Osteocyte (in vitro differentiated cells): Measurements from ENCODE around the gene NONO. TPM values are rescaled to one million over a fixed set of nuclear protein-coding genes. Genes with fewer than 3 reads are reported as not detected.
A peak's percentile ranks its signal among the peaks of the same experiment; 100 is the strongest.
"Not testable (repeated sequence)": the region's sequence is repeated elsewhere in the genome, so short reads cannot be mapped to it uniquely, and the experiment has no call there.

Experiments
- DNase-seq: peaks from one replicate; pipeline ENCODE4 v3.0.0; 2021; ENCODE audit warnings: mixed read lengths; ENCODE audit not compliant: unreplicated experiment; ENCODE audit errors: extremely low spot score
- H3K27ac Mint-ChIP-seq: one replicate; pipeline ENCODE4 v1.8.0; 2021; ENCODE audit warnings: mild to moderate bottlenecking, mixed read lengths; ENCODE audit not compliant: unreplicated experiment
- H3K27me3 Mint-ChIP-seq: one replicate; pipeline ENCODE4 v1.8.0; 2021; ENCODE audit warnings: mixed read lengths; ENCODE audit not compliant: unreplicated experiment
- H3K36me3 Mint-ChIP-seq: one replicate; pipeline ENCODE4 v1.8.0; 2021; ENCODE audit warnings: mixed read lengths; ENCODE audit not compliant: unreplicated experiment
- H3K4me1 Mint-ChIP-seq: one replicate; pipeline ENCODE4 v1.8.0; 2021; ENCODE audit warnings: mixed read lengths; ENCODE audit not compliant: unreplicated experiment
- H3K4me3 Mint-ChIP-seq: one replicate; pipeline ENCODE4 v1.8.0; 2021; ENCODE audit warnings: mild to moderate bottlenecking, moderate library complexity, mixed read lengths; ENCODE audit not compliant: unreplicated experiment
- H3K9me3 Mint-ChIP-seq: one replicate; pipeline ENCODE4 v1.8.0; 2021; ENCODE audit warnings: mixed read lengths; ENCODE audit not compliant: unreplicated experiment
- CTCF ChIP-seq: fragments of 200-600 bp; sonication (generic); IDR thresholded peaks from 2 replicates; pipeline ENCODE4 v1.5.0; 2021; ENCODE audit warnings: antibody characterized with exemption, mild to moderate bottlenecking, moderate library complexity
- total RNA-seq: library from RNA; stranded (reverse); gene quantifications from 2 replicates; pipeline ENCODE4 v1.2.1, GENCODE V29; 2021

Gene NONO
- total RNA-seq, 1 donor from 2014 or later, result 465 TPM

- Mint-ChIP-seq H3K27ac (peak overlapping the region; percentile 31), H3K27me3 (no peaks in the 10 kb centered on the region), H3K9me3 (peaks cover 7% of the 10 kb centered on the region), H3K4me1 (peaks cover 26% of the 10 kb centered on the region), H3K4me3 (no peak overlapping the region), H3K36me3 (peaks cover 36% of the 10 kb centered on the region)
- TF ChIP-seq CTCF, result no peak
- DNase-seq, result no peak
Observed at GRCh38 chrX:71292669-71293365, 9.4 kb downstream of the NONO start.

GRCh38 chrX:71296806-71297205 lies 13.4 kb downstream of the NONO start:
- TF ChIP-seq CTCF, result no peak
- Mint-ChIP-seq H3K4me3 (no peak overlapping the region), H3K4me1 (peaks cover 8% of the 10 kb centered on the region), H3K27me3 (no peaks in the 10 kb centered on the region), H3K9me3 (peaks cover 3% of the 10 kb centered on the region), H3K27ac (no peak overlapping the region), H3K36me3 (peaks cover 39% of the 10 kb centered on the region)
- DNase-seq, result no peak

- Mint-ChIP-seq H3K9me3 (peaks cover 10% of the 10 kb centered on the region), H3K36me3 (peaks cover 33% of the 10 kb centered on the region), H3K4me1 (no peaks in the 10 kb centered on the region), H3K27me3 (no peaks in the 10 kb centered on the region), H3K27ac (no peak overlapping the region), H3K4me3 (no peak overlapping the region)
- DNase-seq, result no peak
- TF ChIP-seq CTCF, result no peak
Observed at GRCh38 chrX:71298119-71298518, 14.7 kb downstream of the NONO start.

GRCh38 chrX:71300064-71300463 lies 16.6 kb downstream of the NONO start:
- H3K4me3 Mint-ChIP-seq, H3K27me3 Mint-ChIP-seq, H3K4me1 Mint-ChIP-seq, DNase-seq, H3K27ac Mint-ChIP-seq: not testable (repeated sequence)
- peaks cover 10% of the 10 kb centered on the region for H3K9me3 Mint-ChIP-seq
- H3K36me3 Mint-ChIP-seq, result peaks cover 29% of the 10 kb centered on the region

GRCh38 chrX:71300495-71300894 lies 17.1 kb downstream of the NONO start:
- H3K9me3 Mint-ChIP-seq, result peaks cover 10% of the 10 kb centered on the region
- H3K4me1 Mint-ChIP-seq, H3K4me3 Mint-ChIP-seq, H3K27ac Mint-ChIP-seq, DNase-seq, H3K27me3 Mint-ChIP-seq: not testable (repeated sequence)
- peaks cover 29% of the 10 kb centered on the region for H3K36me3 Mint-ChIP-seq

- no peak for DNase-seq
- no peak within 1 kb of the TSS for H3K4me3 Mint-ChIP-seq
- peaks cover 29% of the 10 kb centered on the region for H3K36me3 Mint-ChIP-seq
Observed at GRCh38 chrX:71301195-71301924, 17.9 kb downstream of the NONO start, which contains the start of gene ITGB1BP2. ITGB1BP2 (plus strand) TSS chrX:71301750; CDS start chrX:71301807, 57 bp downstream.

More at GRCh38 chrX:71301195-71301924, 17.9 kb downstream of the NONO start, which contains the start of gene ITGB1BP2:
- no peaks in the 10 kb centered on the region for H3K4me1 Mint-ChIP-seq
- H3K27me3 Mint-ChIP-seq, result no peaks in the 10 kb centered on the region
- no peak for TF ChIP-seq CTCF
- H3K27ac Mint-ChIP-seq, result peak within 1 kb of the TSS; percentile 50
- H3K9me3 Mint-ChIP-seq, result peaks cover 10% of the 10 kb centered on the region
